Measurements from ENCODE around the gene CBLC.

GRCh38 chr19:44817725-44818465, 40.2 kb downstream of the CBLC start:
- no peak for TF ChIP-seq GATA2 (IDR thresholded peaks at IDR 0.05; ENCODE audit: low read depth, low read length)
- TF ChIP-seq GATA3 (IDR thresholded peaks at IDR 0.05; ENCODE audit: low read depth, low read length) = no peak

Data from SH-SY5Y (cell line).